ENCODE results near the gene SAMD8. TPM values are rescaled to one million over a fixed set of nuclear protein-coding genes. Genes with fewer than 3 reads are reported as not detected.

The SAMD8 gene
- total and polyA plus RNA-seq, 2 donors (not counting 1 experiment from before 2014, with no cell fraction given), result 15.9 to 35.7 TPM

- H2AFZ ChIP-seq (ENCODE audit: insufficient read depth, low read depth, low read length, poor library complexity, severe bottlenecking), result peak overlapping the region; percentile 88
- H3K9me3 ChIP-seq (ENCODE audit: control extremely low read depth in 1 of 3, control insufficient read depth in 2 of 3, insufficient read depth in 1 of 3, low read length in 2 of 3), result no peaks in the 10 kb centered on the region
- Mint-ChIP-seq H3K9me3 (ENCODE audit: insufficient read depth) (no peaks in the 10 kb centered on the region), H3K27ac (peak overlapping the region; percentile 98), H3K27me3 (no peaks in the 10 kb centered on the region), H3K4me3 (peak overlapping the region; percentile 95), H3K4me1 (peaks cover 24% of the 10 kb centered on the region)
- CTCF ChIA-PET, result interaction anchor here (0.7 to 5.3 kb wide), 7 partner anchors 14 to 110 kb away, joined by 3 to 100 read pairs (median 4); partner anchors contain the start of genes COMTD1 and SAMD8
- peak overlapping the region; percentile 84 to 98 (median 93) for H3K4me3 ChIP-seq (ENCODE audit: control extremely low read depth in 1 of 5, extremely low read depth in 1 of 5, insufficient read depth in 1 of 5, low read depth in 2 of 5, low read length in 4 of 5)
- peaks cover 12% of the 10 kb centered on the region for H4K20me1 ChIP-seq (ENCODE audit: control insufficient read depth, insufficient read depth, low read length, poor library complexity, severe bottlenecking)
- H3K4me1 ChIP-seq (ENCODE audit: control insufficient read depth in 2 of 2, insufficient read depth in 2 of 2, low read length in 2 of 2), result peaks cover 12 to 20% of the 10 kb centered on the region in 2 donors
- peak overlapping the region; percentile 83 for H3K4me2 ChIP-seq (replicated peaks; ENCODE audit: low read depth, low read length, poor library complexity, severe bottlenecking)
- peak overlapping the region; percentile 98 for H3K9ac ChIP-seq (ENCODE audit: low read length)
- H3K79me2 ChIP-seq (ENCODE audit: control insufficient read depth, insufficient read depth, low read length), result peaks cover 38% of the 10 kb centered on the region
- DNase-seq, result no peak
- peak; percentile 56 for ATAC-seq (ENCODE audit: low read depth)
- POLR2A ChIA-PET, result interaction anchor here (0.7 to 2.6 kb wide), 7 partner anchors 12 to 98 kb away, joined by 3 to 27 read pairs (median 5); partner anchors contain the start of genes COMTD1 and SAMD8
- H3K27ac ChIP-seq (ENCODE audit: low read length in 2 of 2), result peak overlapping the region; percentile 97 to 100
- no peaks in the 10 kb centered on the region for H3K27me3 ChIP-seq (replicated peaks in 1 of 4; ENCODE audit: control extremely low read depth in 1 of 4, control insufficient read depth in 3 of 4, insufficient read depth in 4 of 4, low read length in 3 of 4)
- intact Hi-C loops (cut with micrococcal nuclease), result loop anchor here (1.0 kb wide), 6 partner anchors 20 to 1059 kb away; partner anchors contain the start of gene ADK
- no peak for TF ChIP-seq CTCF (IDR thresholded peaks at IDR 0.05)
- no peak for TF ChIP-seq EZH2 (IDR thresholded peaks at IDR 0.05; ENCODE audit: borderline replicate concordance, insufficient read depth, low read depth, low read length, poor library complexity, severe bottlenecking)
- peaks cover 4 to 12% of the 10 kb centered on the region in 2 experiments for H3K36me3 ChIP-seq (replicated peaks in 1 of 2; ENCODE audit: control extremely low read depth in 1 of 2, control insufficient read depth in 1 of 2, extremely low read depth in 1 of 2, insufficient read depth in 2 of 2, low read length in 1 of 2)
- 1% methylated on average over 17 of the region's 19 CpGs for WGBS (ENCODE audit: insufficient coverage)
Measured at GRCh38 chr10:75209921-75210281, 98.4 kb downstream of the SAMD8 start.

All from B cell (primary cell).